Colonic mucosa (tissue), 4 donors: Measurements from ENCODE around the gene ADGRL3. TPM values are rescaled to one million over a fixed set of nuclear protein-coding genes. Genes with fewer than 3 reads are reported as not detected.

Experiments
- DNase-seq: peaks from one replicate; pipeline ENCODE4 v3.0.0-alpha.2; 2020
- H3K27ac ChIP-seq: fragments of 200-600 bp; one replicate; pipeline ENCODE4 v1.8.0; 2021
- H3K27me3 ChIP-seq: fragments of 200-600 bp; one replicate; pipeline ENCODE4 v1.8.0; 2021
- H3K36me3 ChIP-seq: fragments of 200-600 bp; one replicate; pipeline ENCODE4 v1.8.0; 2021
- H3K4me1 ChIP-seq: fragments of 200-600 bp; one replicate; pipeline ENCODE4 v1.8.0; 2021; ENCODE audit warnings: mild to moderate bottlenecking
- H3K4me3 ChIP-seq: fragments of 200-600 bp; one replicate; pipeline ENCODE4 v1.8.0; 2021
- H3K9ac ChIP-seq, 2 donors: one replicate each; pipeline ENCODE4 v1.7.0; 2013; ENCODE audit warnings: control low read depth in 2 of 2, low read depth in 2 of 2, low read length in 2 of 2
- H3K9me3 ChIP-seq: fragments of 200-600 bp; one replicate; pipeline ENCODE4 v1.8.0; 2021
- intact Hi-C: fragments of 100-400 bp; cut with DNase I; formaldehyde crosslinking; loops from one replicate; pipeline ENCODE4 v1.14.1; 2022
- total RNA-seq, 2 donors: library from RNA; stranded (reverse); fragmentation: NEBNext Ultra II Directional in 1 of 2; extraction: Animal tissue kit (Norgen Biotek cat#: 25700) in 1 of 2; gene quantifications; one replicate each; pipeline ENCODE4 v1.2.1, GENCODE V29; 2021
- TF ChIP-seq, protein P1 (sequence below): fragments of 200-600 bp; IDR thresholded peaks from one replicate; pipeline ENCODE4 v1.8.0; 2022; ENCODE audit warnings: antibody characterized with exemption, mild to moderate bottlenecking
- donor health status: healthy.
- donor health status: DM: no; HTN: no; CAD: no.
- donor health status: DM: no; HTN: no; CAD: no.

ADGRL3 gene
- total RNA-seq, 2 donors from 2014 or later = 4.1 to 4.4 TPM

GRCh38 chr4:61812171-61812570 lies 612.0 kb downstream of the ADGRL3 start:
- TF ChIP-seq, protein P1, sequence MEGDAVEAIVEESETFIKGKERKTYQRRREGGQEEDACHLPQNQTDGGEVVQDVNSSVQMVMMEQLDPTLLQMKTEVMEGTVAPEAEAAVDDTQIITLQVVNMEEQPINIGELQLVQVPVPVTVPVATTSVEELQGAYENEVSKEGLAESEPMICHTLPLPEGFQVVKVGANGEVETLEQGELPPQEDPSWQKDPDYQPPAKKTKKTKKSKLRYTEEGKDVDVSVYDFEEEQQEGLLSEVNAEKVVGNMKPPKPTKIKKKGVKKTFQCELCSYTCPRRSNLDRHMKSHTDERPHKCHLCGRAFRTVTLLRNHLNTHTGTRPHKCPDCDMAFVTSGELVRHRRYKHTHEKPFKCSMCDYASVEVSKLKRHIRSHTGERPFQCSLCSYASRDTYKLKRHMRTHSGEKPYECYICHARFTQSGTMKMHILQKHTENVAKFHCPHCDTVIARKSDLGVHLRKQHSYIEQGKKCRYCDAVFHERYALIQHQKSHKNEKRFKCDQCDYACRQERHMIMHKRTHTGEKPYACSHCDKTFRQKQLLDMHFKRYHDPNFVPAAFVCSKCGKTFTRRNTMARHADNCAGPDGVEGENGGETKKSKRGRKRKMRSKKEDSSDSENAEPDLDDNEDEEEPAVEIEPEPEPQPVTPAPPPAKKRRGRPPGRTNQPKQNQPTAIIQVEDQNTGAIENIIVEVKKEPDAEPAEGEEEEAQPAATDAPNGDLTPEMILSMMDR = no peak
- no peak overlapping the region for H3K4me3 ChIP-seq

GRCh38 chr4:61817071-61817470 lies 616.9 kb downstream of the ADGRL3 start:
- no peaks in the 10 kb centered on the region for H3K36me3 ChIP-seq
- H3K4me3 ChIP-seq = no peak overlapping the region
- no peak overlapping the region for H3K9ac ChIP-seq
- H3K4me1 ChIP-seq = no peaks in the 10 kb centered on the region
- no peaks in the 10 kb centered on the region for H3K27me3 ChIP-seq
- intact Hi-C loops = no loop called here
- no peak for DNase-seq
- H3K27ac ChIP-seq = no peak overlapping the region
- TF ChIP-seq, protein P1 = no peak
- H3K9me3 ChIP-seq = no peaks in the 10 kb centered on the region

More at GRCh38 chr4:61812171-61812570, 612.0 kb downstream of the ADGRL3 start:
- Histone ChIP-seq H3K9me3 (no peaks in the 10 kb centered on the region), H3K27ac (no peak overlapping the region), H3K4me1 (no peaks in the 10 kb centered on the region), H3K36me3 (no peaks in the 10 kb centered on the region), H3K9ac (no peak overlapping the region), H3K27me3 (no peaks in the 10 kb centered on the region)
- DNase-seq = no peak
- intact Hi-C loops = no loop called here

DNA sequence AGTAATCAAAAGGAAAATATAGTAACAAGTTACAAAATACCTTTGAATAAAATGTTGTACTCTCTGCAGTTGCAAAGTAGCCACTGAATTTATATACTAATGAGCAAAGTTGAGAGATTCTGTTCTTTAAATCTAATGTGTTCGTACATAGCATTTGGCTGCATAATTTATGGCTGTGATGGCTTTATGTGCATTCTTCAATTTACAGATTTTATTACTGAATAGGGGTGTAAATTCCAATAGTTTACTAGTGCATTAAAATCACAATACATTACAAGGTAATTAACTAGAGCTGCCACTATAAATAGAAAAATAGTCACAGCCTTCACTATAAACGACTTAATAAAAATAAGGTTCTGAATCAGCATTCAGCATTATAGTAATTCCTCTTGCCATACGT lies 620.0 kb downstream of the ADGRL3 start:
- H3K4me3 ChIP-seq = no peak overlapping the region
- no peak overlapping the region for H3K9ac ChIP-seq
- H3K4me1 ChIP-seq = no peaks in the 10 kb centered on the region
- H3K27me3 ChIP-seq = no peaks in the 10 kb centered on the region
- H3K36me3 ChIP-seq = no peaks in the 10 kb centered on the region
- intact Hi-C loops = no loop called here
- no peak overlapping the region for H3K27ac ChIP-seq
- TF ChIP-seq, protein P1 = no peak
- DNase-seq = no peak
- no peaks in the 10 kb centered on the region for H3K9me3 ChIP-seq

DNA sequence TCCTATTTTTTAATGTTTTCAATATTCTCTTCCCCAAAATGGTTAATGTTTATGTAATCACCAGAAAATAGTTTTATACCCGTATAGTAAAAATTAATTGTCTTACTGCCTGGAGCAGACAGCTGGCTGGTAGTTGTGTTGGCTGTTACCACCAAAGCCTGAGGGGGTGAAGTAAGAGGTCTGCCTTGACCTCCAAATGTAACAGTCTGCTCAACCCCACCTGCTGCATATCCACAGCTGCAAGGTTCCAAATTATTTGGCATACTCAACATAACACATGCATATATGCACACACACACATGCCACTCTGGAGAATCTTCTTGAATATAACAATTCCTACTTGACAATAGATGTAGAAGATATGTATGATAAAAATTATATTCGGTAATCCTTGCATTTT lies 624.3 kb downstream of the ADGRL3 start:
- Histone ChIP-seq H3K9me3 (no peaks in the 10 kb centered on the region), H3K9ac (no peak overlapping the region), H3K36me3 (no peaks in the 10 kb centered on the region), H3K27me3 (no peaks in the 10 kb centered on the region), H3K4me3 (no peak overlapping the region), H3K27ac (no peak overlapping the region), H3K4me1 (no peaks in the 10 kb centered on the region)
- intact Hi-C loops = no loop called here
- no peak for DNase-seq
- TF ChIP-seq, protein P1 = no peak

GRCh38 chr4:61827907-61828391 lies 627.8 kb downstream of the ADGRL3 start:
- intact Hi-C loops = no loop called here
- TF ChIP-seq, protein P1 = no peak
- H3K27me3 ChIP-seq = no peaks in the 10 kb centered on the region

More at GRCh38 chr4:61827907-61828391, 627.8 kb downstream of the ADGRL3 start:
- Histone ChIP-seq H3K4me1 (no peaks in the 10 kb centered on the region), H3K27ac (no peak overlapping the region), H3K4me3 (no peak overlapping the region), H3K9me3 (no peaks in the 10 kb centered on the region), H3K9ac (no peak overlapping the region), H3K36me3 (no peaks in the 10 kb centered on the region)
- no peak for DNase-seq
